ENCODE measurements around the gene PID1. TPM values are rescaled to one million over a fixed set of nuclear protein-coding genes. Genes with fewer than 3 reads are reported as not detected.

The PID1 gene
- total and polyA plus RNA-seq, 4 donors: 33.4 to 73.2 (median 50.9) TPM

GRCh38 chr2:229230911-229231310 lies 40.2 kb downstream of the PID1 start:
- WGBS (ENCODE audit: insufficient coverage): 61% methylated on average over 4 of the region's 4 CpGs
- Histone ChIP-seq H3K4me1 (ENCODE audit: control insufficient read depth, insufficient read depth, low read length) (no peaks in the 10 kb centered on the region), H3K27me3 (ENCODE audit: control insufficient read depth, insufficient read depth, low read length) (no peaks in the 10 kb centered on the region), H3K9me3 (ENCODE audit: control insufficient read depth, insufficient read depth, low read length) (no peaks in the 10 kb centered on the region), H3K36me3 (ENCODE audit: control insufficient read depth, insufficient read depth, low read length) (no peaks in the 10 kb centered on the region), H3K27ac (ENCODE audit: low read depth, low read length) (no peak overlapping the region), H3K4me3 (ENCODE audit: low read depth, low read length) (no peak overlapping the region)
- DNase-seq (ENCODE audit: low read depth in 4 of 6, low spot score in 6 of 6): no peak

- Histone ChIP-seq H3K27me3 (ENCODE audit: control insufficient read depth, insufficient read depth, low read length) (no peaks in the 10 kb centered on the region), H3K9me3 (ENCODE audit: control insufficient read depth, insufficient read depth, low read length) (no peaks in the 10 kb centered on the region), H3K4me3 (ENCODE audit: low read depth, low read length) (no peak overlapping the region), H3K4me1 (ENCODE audit: control insufficient read depth, insufficient read depth, low read length) (no peaks in the 10 kb centered on the region), H3K27ac (ENCODE audit: low read depth, low read length) (no peak overlapping the region), H3K36me3 (ENCODE audit: control insufficient read depth, insufficient read depth, low read length) (no peaks in the 10 kb centered on the region)
- no CpG with 5 or more reads among the region's 2 CpGs for WGBS (ENCODE audit: insufficient coverage)
- no peak for DNase-seq (ENCODE audit: low read depth in 4 of 6, low spot score in 6 of 6)
Measured at GRCh38 chr2:229230256-229230655, 40.8 kb downstream of the PID1 start.

GRCh38 chr2:229226382-229226781 lies 44.7 kb downstream of the PID1 start:
- DNase-seq (ENCODE audit: low read depth in 4 of 6, low spot score in 6 of 6): no peak
- Histone ChIP-seq H3K27ac (ENCODE audit: low read depth, low read length) (no peak overlapping the region), H3K27me3 (ENCODE audit: control insufficient read depth, insufficient read depth, low read length) (no peaks in the 10 kb centered on the region), H3K4me3 (ENCODE audit: low read depth, low read length) (no peak overlapping the region), H3K36me3 (ENCODE audit: control insufficient read depth, insufficient read depth, low read length) (no peaks in the 10 kb centered on the region), H3K4me1 (ENCODE audit: control insufficient read depth, insufficient read depth, low read length) (no peaks in the 10 kb centered on the region), H3K9me3 (ENCODE audit: control insufficient read depth, insufficient read depth, low read length) (no peaks in the 10 kb centered on the region)
- 78% methylated on average over 2 of the region's 2 CpGs for WGBS (ENCODE audit: insufficient coverage)

GRCh38 chr2:229223107-229223506 lies 48.0 kb downstream of the PID1 start:
- Histone ChIP-seq H3K27me3 (ENCODE audit: control insufficient read depth, insufficient read depth, low read length) (no peaks in the 10 kb centered on the region), H3K27ac (ENCODE audit: low read depth, low read length) (no peak overlapping the region), H3K36me3 (ENCODE audit: control insufficient read depth, insufficient read depth, low read length) (no peaks in the 10 kb centered on the region), H3K9me3 (ENCODE audit: control insufficient read depth, insufficient read depth, low read length) (no peaks in the 10 kb centered on the region), H3K4me3 (ENCODE audit: low read depth, low read length) (no peak overlapping the region), H3K4me1 (ENCODE audit: control insufficient read depth, insufficient read depth, low read length) (no peaks in the 10 kb centered on the region)
- no peak for DNase-seq (ENCODE audit: low read depth in 4 of 6, low spot score in 6 of 6)
- no CpG with 5 or more reads among the region's 1 CpG for WGBS (ENCODE audit: insufficient coverage)

GRCh38 chr2:229221641-229222040 lies 49.4 kb downstream of the PID1 start:
- H3K4me1 ChIP-seq (ENCODE audit: control insufficient read depth, insufficient read depth, low read length): no peaks in the 10 kb centered on the region
- H3K36me3 ChIP-seq (ENCODE audit: control insufficient read depth, insufficient read depth, low read length): no peaks in the 10 kb centered on the region
- H3K9me3 ChIP-seq (ENCODE audit: control insufficient read depth, insufficient read depth, low read length): no peaks in the 10 kb centered on the region
- no peak for DNase-seq (ENCODE audit: low read depth in 4 of 6, low spot score in 6 of 6)
- H3K27ac ChIP-seq (ENCODE audit: low read depth, low read length): no peak overlapping the region
- WGBS (ENCODE audit: insufficient coverage): 95% methylated on average over 3 of the region's 3 CpGs
- H3K27me3 ChIP-seq (ENCODE audit: control insufficient read depth, insufficient read depth, low read length): no peaks in the 10 kb centered on the region
- no peak overlapping the region for H3K4me3 ChIP-seq (ENCODE audit: low read depth, low read length)

GRCh38 chr2:229220254-229220653 lies 50.8 kb downstream of the PID1 start:
- H3K36me3 ChIP-seq (ENCODE audit: control insufficient read depth, insufficient read depth, low read length): no peaks in the 10 kb centered on the region
- no peaks in the 10 kb centered on the region for H3K27me3 ChIP-seq (ENCODE audit: control insufficient read depth, insufficient read depth, low read length)
- no peaks in the 10 kb centered on the region for H3K4me1 ChIP-seq (ENCODE audit: control insufficient read depth, insufficient read depth, low read length)
- WGBS (ENCODE audit: insufficient coverage): 60% methylated on average over 3 of the region's 4 CpGs
- DNase-seq (ENCODE audit: low read depth in 4 of 6, low spot score in 6 of 6): no peak
- no peaks in the 10 kb centered on the region for H3K9me3 ChIP-seq (ENCODE audit: control insufficient read depth, insufficient read depth, low read length)
- no peak overlapping the region for H3K4me3 ChIP-seq (ENCODE audit: low read depth, low read length)
- H3K27ac ChIP-seq (ENCODE audit: low read depth, low read length): no peak overlapping the region

- no peaks in the 10 kb centered on the region for H3K9me3 ChIP-seq (ENCODE audit: control insufficient read depth, insufficient read depth, low read length)
- H3K27me3 ChIP-seq (ENCODE audit: control insufficient read depth, insufficient read depth, low read length): no peaks in the 10 kb centered on the region
- H3K4me1 ChIP-seq (ENCODE audit: control insufficient read depth, insufficient read depth, low read length): no peaks in the 10 kb centered on the region
- no peak overlapping the region for H3K4me3 ChIP-seq (ENCODE audit: low read depth, low read length)
- no peaks in the 10 kb centered on the region for H3K36me3 ChIP-seq (ENCODE audit: control insufficient read depth, insufficient read depth, low read length)
- H3K27ac ChIP-seq (ENCODE audit: low read depth, low read length): no peak overlapping the region
- DNase-seq (ENCODE audit: low read depth in 4 of 6, low spot score in 6 of 6): no peak
- 39% methylated on average over 2 of the region's 3 CpGs for WGBS (ENCODE audit: insufficient coverage)
Measured at GRCh38 chr2:229218329-229218921, 52.7 kb downstream of the PID1 start.

- no peak overlapping the region for H3K4me3 ChIP-seq (ENCODE audit: low read depth, low read length)
- no peaks in the 10 kb centered on the region for H3K27me3 ChIP-seq (ENCODE audit: control insufficient read depth, insufficient read depth, low read length)
- H3K36me3 ChIP-seq (ENCODE audit: control insufficient read depth, insufficient read depth, low read length): no peaks in the 10 kb centered on the region
- peaks cover 8% of the 10 kb centered on the region for H3K4me1 ChIP-seq (ENCODE audit: control insufficient read depth, insufficient read depth, low read length)
- no peak for DNase-seq (ENCODE audit: low read depth in 4 of 6, low spot score in 6 of 6)
- no peak overlapping the region for H3K27ac ChIP-seq (ENCODE audit: low read depth, low read length)
- WGBS (ENCODE audit: insufficient coverage): no CpG with 5 or more reads among the region's 1 CpG
- H3K9me3 ChIP-seq (ENCODE audit: control insufficient read depth, insufficient read depth, low read length): no peaks in the 10 kb centered on the region
Measured at GRCh38 chr2:229212241-229212640, 58.8 kb downstream of the PID1 start.

GRCh38 chr2:229210641-229211040 lies 60.4 kb downstream of the PID1 start:
- Histone ChIP-seq H3K27me3 (ENCODE audit: control insufficient read depth, insufficient read depth, low read length) (no peaks in the 10 kb centered on the region), H3K27ac (ENCODE audit: low read depth, low read length) (no peak overlapping the region), H3K4me3 (ENCODE audit: low read depth, low read length) (no peak overlapping the region), H3K9me3 (ENCODE audit: control insufficient read depth, insufficient read depth, low read length) (no peaks in the 10 kb centered on the region), H3K36me3 (ENCODE audit: control insufficient read depth, insufficient read depth, low read length) (no peaks in the 10 kb centered on the region), H3K4me1 (ENCODE audit: control insufficient read depth, insufficient read depth, low read length) (peaks cover 8% of the 10 kb centered on the region)
- 71% methylated on average over 1 of the region's 4 CpGs for WGBS (ENCODE audit: insufficient coverage)
- peak in 3 of 6 donors; percentile 6 to 59 (median 55) for DNase-seq (ENCODE audit: low read depth in 4 of 6, low spot score in 6 of 6)

GRCh38 chr2:229206548-229206947 lies 64.5 kb downstream of the PID1 start:
- 44% methylated on average over 2 of the region's 6 CpGs for WGBS (ENCODE audit: insufficient coverage)
- Histone ChIP-seq H3K36me3 (ENCODE audit: control insufficient read depth, insufficient read depth, low read length) (no peaks in the 10 kb centered on the region), H3K4me1 (ENCODE audit: control insufficient read depth, insufficient read depth, low read length) (peaks cover 8% of the 10 kb centered on the region), H3K4me3 (ENCODE audit: low read depth, low read length) (no peak overlapping the region), H3K9me3 (ENCODE audit: control insufficient read depth, insufficient read depth, low read length) (no peaks in the 10 kb centered on the region), H3K27ac (ENCODE audit: low read depth, low read length) (no peak overlapping the region), H3K27me3 (ENCODE audit: control insufficient read depth, insufficient read depth, low read length) (no peaks in the 10 kb centered on the region)
- DNase-seq (ENCODE audit: low read depth in 4 of 6, low spot score in 6 of 6): peak in 1 of 6 donors; percentile 37

All from spinal cord (tissue), 10 donors.